ENCODE results near the gene GALNT10. TPM values are rescaled to one million over a fixed set of nuclear protein-coding genes. Genes with fewer than 3 reads are reported as not detected.

Gene GALNT10
- polyA plus RNA-seq, 1 donor (not counting 4 experiments of a cell fraction or from before 2014, with no cell fraction given) = 17.9 TPM

- H3K79me2 ChIP-seq (ENCODE audit: control insufficient read depth, insufficient read depth, low read length) = no peaks in the 10 kb centered on the region
- H4K20me1 ChIP-seq (ENCODE audit: control insufficient read depth, extremely low read depth, insufficient read depth, low read length) = no peaks in the 10 kb centered on the region
- H3K27me3 ChIP-seq (ENCODE audit: control insufficient read depth, extremely low read depth, insufficient read depth, low read length) = no peaks in the 10 kb centered on the region
- H2AFZ ChIP-seq (ENCODE audit: control insufficient read depth, low read length) = no peak overlapping the region
- FAIRE-seq (no peak), DNase-seq (ENCODE audit: low read depth, low spot score) (no peak)
- no peak overlapping the region for H3K9ac ChIP-seq (ENCODE audit: control insufficient read depth, extremely low read depth, insufficient read depth, low read length)
- H3K9me1 ChIP-seq (ENCODE audit: control insufficient read depth, extremely low read depth, insufficient read depth, low read length) = no peaks in the 10 kb centered on the region
- no peaks in the 10 kb centered on the region for H3K36me3 ChIP-seq (ENCODE audit: control insufficient read depth in 2 of 2, extremely low read depth in 1 of 2, insufficient read depth in 2 of 2, low read length in 2 of 2)
- dilution Hi-C loops (cut with MboI; ENCODE audit: extremely low pct_ligation_motif_present, low sequenced_read_pairs) = loop anchor here (25.0 kb wide), 1 partner anchor 345 kb away; no protein-coding TSS in a partner anchor
- H3K4me3 ChIP-seq (ENCODE audit: control insufficient read depth in 2 of 3, extremely low read depth in 1 of 3, insufficient read depth in 2 of 3, low read depth in 1 of 3, low read length in 3 of 3) = no peak overlapping the region
- H3K27ac ChIP-seq (ENCODE audit: control insufficient read depth, insufficient read depth, low read length) = no peak overlapping the region
- no peaks in the 10 kb centered on the region for H3K4me1 ChIP-seq (ENCODE audit: control insufficient read depth, extremely low read depth, insufficient read depth, low read length)
- no peak overlapping the region for H3K4me2 ChIP-seq (ENCODE audit: control insufficient read depth, extremely low read depth, insufficient read depth, low read depth, low read length)
- TF ChIP-seq EZH2 (IDR thresholded peaks at IDR 0.05; ENCODE audit: low read length) (no peak), CTCF (optimal IDR thresholded peaks at IDR 0.05 in 1 of 3, IDR thresholded peaks at IDR 0.05 in 1 of 3, conservative IDR thresholded peaks at IDR 0.05 in 1 of 3; ENCODE audit: extremely low read depth in 1 of 3, insufficient read depth in 2 of 3, low read length in 3 of 3) (no peak)
- H3K9me3 ChIP-seq (ENCODE audit: control insufficient read depth, low read depth, low read length) = no peaks in the 10 kb centered on the region
Measured at GRCh38 chr5:154406826-154407225, 216.3 kb downstream of the GALNT10 start.

- Histone ChIP-seq H3K36me3 (ENCODE audit: control insufficient read depth in 2 of 2, extremely low read depth in 1 of 2, insufficient read depth in 2 of 2, low read length in 2 of 2) (peaks cover 0 to 3% of the 10 kb centered on the region in 2 experiments), H3K27ac (ENCODE audit: control insufficient read depth, insufficient read depth, low read length) (no peak overlapping the region), H2AFZ (ENCODE audit: control insufficient read depth, low read length) (no peak overlapping the region), H3K27me3 (ENCODE audit: control insufficient read depth, extremely low read depth, insufficient read depth, low read length) (no peaks in the 10 kb centered on the region), H3K4me2 (ENCODE audit: control insufficient read depth, extremely low read depth, insufficient read depth, low read depth, low read length) (no peak overlapping the region), H3K4me3 (ENCODE audit: control insufficient read depth in 2 of 3, extremely low read depth in 1 of 3, insufficient read depth in 2 of 3, low read depth in 1 of 3, low read length in 3 of 3) (no peak overlapping the region), H3K9me1 (ENCODE audit: control insufficient read depth, extremely low read depth, insufficient read depth, low read length) (no peaks in the 10 kb centered on the region), H3K9me3 (ENCODE audit: control insufficient read depth, low read depth, low read length) (no peaks in the 10 kb centered on the region), H3K79me2 (ENCODE audit: control insufficient read depth, insufficient read depth, low read length) (no peaks in the 10 kb centered on the region), H3K9ac (ENCODE audit: control insufficient read depth, extremely low read depth, insufficient read depth, low read length) (no peak overlapping the region), H3K4me1 (ENCODE audit: control insufficient read depth, extremely low read depth, insufficient read depth, low read length) (no peaks in the 10 kb centered on the region), H4K20me1 (ENCODE audit: control insufficient read depth, extremely low read depth, insufficient read depth, low read length) (no peaks in the 10 kb centered on the region)
- dilution Hi-C loops (cut with MboI; ENCODE audit: extremely low pct_ligation_motif_present, low sequenced_read_pairs) = loop anchor here (25.0 kb wide), 1 partner anchor 347 kb away; no protein-coding TSS in a partner anchor
- TF ChIP-seq CTCF (optimal IDR thresholded peaks at IDR 0.05 in 1 of 3, IDR thresholded peaks at IDR 0.05 in 1 of 3, conservative IDR thresholded peaks at IDR 0.05 in 1 of 3; ENCODE audit: extremely low read depth in 1 of 3, insufficient read depth in 2 of 3, low read length in 3 of 3) = no peak
- TF ChIP-seq EZH2 (IDR thresholded peaks at IDR 0.05; ENCODE audit: low read length) = no peak
- DNase-seq (ENCODE audit: low read depth, low spot score) (no peak), FAIRE-seq (no peak)
Measured at GRCh38 chr5:154408811-154409210, 218.3 kb downstream of the GALNT10 start.

All from keratinocyte (primary cell).